ENCODE results near the gene INTS2. TPM values are rescaled to one million over a fixed set of nuclear protein-coding genes. Genes with fewer than 3 reads are reported as not detected.
A peak's percentile ranks its signal among the peaks of the same experiment; 100 is the strongest.
"Not testable (repeated sequence)": the region's sequence is repeated elsewhere in the genome, so short reads cannot be mapped to it uniquely, and the experiment has no call there.

The INTS2 gene
- total RNA-seq, 2 donors from 2014 or later, result 11.8 to 13.2 TPM

GRCh38 chr17:61897548-61898180 lies 30.1 kb downstream of the INTS2 start:
- intact Hi-C loops (cut with DNase I), result no loop called here

GRCh38 chr17:61895391-61895790 lies 32.4 kb downstream of the INTS2 start:
- intact Hi-C loops (cut with DNase I), result no loop called here
- DNase-seq (ENCODE audit: low spot score), result no peak

More at GRCh38 chr17:61897548-61898180, 30.1 kb downstream of the INTS2 start:
- no peak for DNase-seq (ENCODE audit: low spot score)

GRCh38 chr17:61894310-61894709 lies 33.5 kb downstream of the INTS2 start:
- DNase-seq (ENCODE audit: low spot score); intact Hi-C loops (cut with DNase I): not testable (repeated sequence)

- not testable (repeated sequence) for DNase-seq (ENCODE audit: low spot score)
Observed at GRCh38 chr17:61887733-61888132, 40.0 kb downstream of the INTS2 start.

DNA sequence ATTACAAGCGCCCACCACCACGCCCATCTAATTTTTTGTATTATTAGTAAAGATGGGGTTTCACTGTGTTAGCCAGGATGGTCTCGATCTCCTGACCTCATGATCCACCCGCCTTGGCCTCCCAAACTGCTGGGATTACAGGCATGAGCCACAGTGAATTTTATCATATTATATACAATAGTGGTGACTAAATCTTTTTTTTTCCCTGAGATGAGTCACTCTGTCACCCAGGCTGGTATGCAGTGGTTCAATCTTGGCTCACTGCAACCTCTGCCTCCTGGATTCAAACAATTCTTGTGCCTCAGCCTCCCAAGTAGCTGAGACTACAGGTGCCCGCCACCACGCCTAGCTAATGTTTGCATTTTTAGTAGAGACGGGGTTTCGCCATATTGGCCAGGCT lies 41.9 kb downstream of the INTS2 start:
- DNase-seq (ENCODE audit: low spot score); intact Hi-C loops (cut with DNase I): not testable (repeated sequence)

More at GRCh38 chr17:61887733-61888132, 40.0 kb downstream of the INTS2 start:
- intact Hi-C loops (cut with DNase I), result not testable (repeated sequence)

DNA sequence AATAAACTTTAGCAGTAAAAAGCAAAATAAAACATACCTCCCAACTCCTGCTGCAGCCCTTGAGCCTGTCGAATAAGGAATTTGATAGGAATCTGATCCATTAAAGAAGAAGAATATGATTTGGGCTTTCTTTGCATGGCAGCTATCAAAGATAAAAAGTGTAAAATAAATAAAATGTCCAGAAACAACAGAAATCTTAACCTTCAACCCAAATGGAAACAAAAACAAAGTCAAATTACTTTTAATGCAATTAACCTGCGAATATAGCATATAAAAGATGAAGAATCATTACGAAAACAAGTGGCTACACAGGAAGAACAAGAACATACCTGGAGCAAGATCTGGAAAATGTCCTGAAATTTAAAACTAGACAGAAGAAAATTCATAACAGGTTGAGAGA lies 42.9 kb downstream of the INTS2 start:
- no peak for DNase-seq (ENCODE audit: low spot score)
- intact Hi-C loops (cut with DNase I), result no loop called here

- intact Hi-C loops (cut with DNase I), result no loop called here
Observed at GRCh38 chr17:61880589-61881102, 47.1 kb downstream of the INTS2 start.

DNA sequence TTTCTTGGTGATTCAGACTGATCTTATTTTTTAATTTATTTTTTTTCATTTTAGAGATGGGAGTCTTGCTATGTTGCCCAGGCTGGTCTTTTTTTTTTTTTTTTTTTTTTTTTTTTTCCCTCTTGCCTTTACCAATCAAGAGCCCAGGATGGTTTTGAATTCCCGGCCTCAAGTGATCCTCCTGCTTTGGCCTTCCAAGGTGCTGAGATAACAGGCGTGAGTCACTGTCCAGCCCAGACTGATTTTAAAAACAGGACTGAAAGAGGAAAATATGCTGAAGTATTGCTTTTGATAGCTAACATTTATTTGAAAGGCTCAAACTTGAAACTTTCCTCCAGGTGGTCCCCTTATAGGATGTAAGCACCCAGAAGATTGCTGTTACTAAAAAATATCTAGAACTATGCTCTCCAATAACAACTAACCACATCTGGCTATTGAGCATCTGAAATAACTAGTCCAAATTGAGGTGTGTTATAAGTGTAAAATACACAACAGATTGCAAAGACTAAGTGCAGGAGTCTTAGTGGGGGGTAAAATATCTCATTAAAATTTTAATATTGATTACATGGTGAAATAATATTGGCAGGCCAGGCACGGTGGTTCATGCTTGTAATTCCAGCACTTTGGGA lies 48.7 kb downstream of the INTS2 start:
- intact Hi-C loops (cut with DNase I), result no loop called here
- no peak for DNase-seq (ENCODE audit: low spot score)

More at GRCh38 chr17:61880589-61881102, 47.1 kb downstream of the INTS2 start:
- no peak for DNase-seq (ENCODE audit: low spot score)

- DNase-seq (ENCODE audit: low spot score), result no peak
- intact Hi-C loops (cut with DNase I), result no loop called here
Observed at GRCh38 chr17:61878520-61878919, 49.3 kb downstream of the INTS2 start.

DNA sequence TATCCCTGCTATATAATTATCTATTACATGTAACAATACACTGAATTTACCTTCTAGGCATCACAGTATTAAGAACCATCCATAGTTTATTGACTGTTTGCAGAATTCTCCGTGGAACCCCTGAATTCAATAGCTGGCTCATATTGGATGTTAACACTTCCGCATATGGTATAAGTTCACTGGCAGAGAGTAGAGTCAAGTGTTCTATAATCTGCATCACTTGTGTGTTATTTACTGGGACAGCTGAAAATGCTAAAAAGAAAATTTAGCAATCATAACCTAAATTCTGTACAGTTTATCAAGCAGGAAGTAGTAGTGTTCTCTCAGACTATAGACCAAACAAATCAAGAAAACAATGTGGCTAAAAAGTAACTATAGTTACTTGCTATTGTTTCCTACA lies 49.9 kb downstream of the INTS2 start:
- DNase-seq (ENCODE audit: low spot score), result no peak
- intact Hi-C loops (cut with DNase I), result no loop called here

GRCh38 chr17:61875804-61876203 lies 52.0 kb downstream of the INTS2 start:
- intact Hi-C loops (cut with DNase I), result no loop called here

GRCh38 chr17:61875285-61875684 lies 52.5 kb downstream of the INTS2 start:
- no peak for DNase-seq (ENCODE audit: low spot score)
- intact Hi-C loops (cut with DNase I), result no loop called here

More at GRCh38 chr17:61875804-61876203, 52.0 kb downstream of the INTS2 start:
- no peak for DNase-seq (ENCODE audit: low spot score)

GRCh38 chr17:61874075-61874474 lies 53.7 kb downstream of the INTS2 start:
- DNase-seq (ENCODE audit: low spot score), result no peak
- intact Hi-C loops (cut with DNase I), result no loop called here

DNA sequence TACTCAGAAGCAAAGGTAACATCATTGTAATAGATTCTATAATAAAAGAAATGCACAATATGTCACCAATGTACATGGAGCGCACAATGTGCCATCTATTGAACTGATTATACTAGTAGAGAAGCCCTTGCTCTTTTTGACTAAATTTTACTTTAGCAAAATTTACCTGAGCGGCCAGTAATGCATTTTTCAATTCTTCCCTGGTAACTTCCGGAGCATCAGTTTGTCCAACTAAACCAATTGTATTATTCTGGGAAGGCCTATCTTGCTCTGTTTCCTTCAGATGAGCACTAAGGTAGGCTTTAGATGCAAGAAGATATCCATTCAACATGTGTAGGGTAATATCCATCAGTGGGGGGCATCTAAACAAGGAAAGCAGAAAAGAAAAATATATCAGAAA lies 55.7 kb downstream of the INTS2 start:
- no peak for DNase-seq (ENCODE audit: low spot score)
- intact Hi-C loops (cut with DNase I), result no loop called here

DNA sequence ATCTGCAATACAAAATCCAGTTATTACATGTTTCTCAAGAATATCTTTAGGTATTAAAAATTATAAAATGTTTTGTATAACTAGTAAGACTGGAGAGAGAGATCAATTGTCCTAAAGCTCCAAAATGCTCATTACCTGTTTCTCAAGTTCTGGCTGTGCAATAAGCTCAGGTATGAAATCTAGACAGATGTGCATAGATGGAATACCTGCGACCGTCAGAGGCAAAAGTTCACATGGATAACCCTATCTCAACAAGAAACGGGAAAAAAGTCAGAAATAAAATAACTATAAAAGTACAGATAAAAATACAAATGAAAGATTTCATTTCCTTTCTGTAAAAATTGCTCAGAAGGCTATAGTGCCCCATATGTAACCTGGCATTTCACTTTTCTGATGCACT lies 58.6 kb downstream of the INTS2 start:
- no peak for DNase-seq (ENCODE audit: low spot score)
- intact Hi-C loops (cut with DNase I), result no loop called here

GRCh38 chr17:61868074-61868473 lies 59.7 kb downstream of the INTS2 start:
- intact Hi-C loops (cut with DNase I), result no loop called here
- no peak for DNase-seq (ENCODE audit: low spot score)

DNA sequence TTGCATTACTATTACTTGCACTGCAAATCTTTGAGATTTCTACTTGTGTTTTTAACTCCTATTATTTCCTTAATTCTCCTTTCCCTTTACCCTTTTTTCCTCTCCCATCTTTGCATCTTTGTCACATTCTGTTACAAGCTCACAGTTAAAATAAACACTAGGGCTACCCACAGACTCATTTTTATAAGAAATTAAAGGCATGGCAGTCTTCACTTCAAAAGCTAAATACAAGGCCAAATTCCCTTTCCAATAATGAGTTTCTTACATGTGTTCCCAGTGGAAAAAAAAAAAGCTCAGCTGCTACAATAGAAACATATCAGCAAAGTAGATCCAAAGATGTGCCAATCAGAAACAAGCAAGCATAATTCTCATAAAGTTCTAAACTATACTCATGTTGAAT lies 60.7 kb downstream of the INTS2 start:
- intact Hi-C loops (cut with DNase I), result no loop called here
- DNase-seq (ENCODE audit: low spot score), result no peak

DNA sequence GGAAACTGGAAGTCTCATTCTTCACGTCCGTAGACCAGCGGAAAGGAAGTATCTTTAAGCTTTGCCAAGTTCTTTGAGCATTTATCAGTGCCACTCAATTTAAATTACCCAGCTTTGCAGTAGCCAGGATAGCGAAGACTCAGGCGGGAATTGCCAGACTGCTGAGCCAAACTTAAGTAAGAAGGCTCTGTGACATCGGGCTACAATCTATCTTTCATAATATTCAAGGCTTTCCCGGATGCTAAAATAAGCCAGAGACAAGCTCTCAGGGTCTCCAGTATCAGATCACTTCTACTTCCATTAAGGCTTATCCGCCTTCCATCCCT lies 64.0 kb downstream of the INTS2 start:
- DNase-seq (ENCODE audit: low spot score), result no peak
- intact Hi-C loops (cut with DNase I), result no loop called here

GRCh38 chr17:61862975-61863800 lies 64.6 kb downstream of the INTS2 start, which contains the start of gene BRIP1:
Gene BRIP1, minus strand, starts transcription at chr17:61863528. Its CDS starts 1,989 bp downstream, at chr17:61861539.
- intact Hi-C loops (cut with DNase I), result no loop called here
- peak; percentile 96 for DNase-seq (ENCODE audit: low spot score)

DNA sequence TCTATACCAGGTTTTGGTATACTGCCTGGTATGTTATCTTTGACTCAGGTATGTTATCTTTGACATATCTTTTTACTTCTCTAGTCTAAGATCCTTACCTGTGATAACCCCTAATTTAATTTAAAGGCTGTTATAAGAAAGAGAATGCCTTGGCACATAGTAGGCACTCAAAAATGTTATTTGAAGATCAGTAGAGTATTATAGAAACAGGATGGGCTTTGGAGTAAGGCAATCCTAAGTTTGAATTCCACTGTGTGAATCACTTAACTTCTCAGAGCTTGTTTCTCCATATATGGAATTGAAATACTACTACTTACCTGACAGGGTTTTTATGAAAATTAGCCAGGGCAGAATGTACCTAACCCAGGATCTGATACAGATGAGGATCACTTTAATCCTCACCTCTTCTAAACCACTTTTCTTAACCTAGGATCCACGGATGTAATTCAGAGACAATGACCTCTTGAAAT lies 65.6 kb downstream of the INTS2 start:
- DNase-seq (ENCODE audit: low spot score), result no peak
- intact Hi-C loops (cut with DNase I), result no loop called here

All from posterior vena cava (tissue), 2 donors.